ENCODE data around the gene PARD3B. TPM values are rescaled to one million over a fixed set of nuclear protein-coding genes. Genes with fewer than 3 reads are reported as not detected.

Gene PARD3B
- total RNA-seq, 1 experiment from 2014 or later, result 6.4 TPM

GRCh38 chr2:205053827-205054410 lies 508.6 kb downstream of the PARD3B start:
- Histone ChIP-seq H2BK20ac (ENCODE audit: low read depth, low read length, poor library complexity, severe bottlenecking) (no peak overlapping the region), H3K4me2 (ENCODE audit: insufficient read depth, insufficient read length, low read length) (no peak overlapping the region), H3K23me2 (ENCODE audit: insufficient read length, low read depth, low read length, poor library complexity, severe bottlenecking) (no peaks in the 10 kb centered on the region), H2BK12ac (ENCODE audit: insufficient read length, low read depth, low read length) (no peak overlapping the region), H4K91ac (ENCODE audit: insufficient read length, low read depth, low read length) (no peak overlapping the region), H2AK5ac (ENCODE audit: insufficient read length, low read length) (no peak overlapping the region), H3K27ac (ENCODE audit: insufficient read length, low read depth, low read length) (no peak overlapping the region), H4K5ac (ENCODE audit: insufficient read length, low read depth, low read length) (no peak overlapping the region), H4K20me1 (ENCODE audit: control insufficient read depth, insufficient read depth, insufficient read length) (no peaks in the 10 kb centered on the region), H2BK5ac (ENCODE audit: insufficient read length, low read length) (no peak overlapping the region), H3K18ac (ENCODE audit: insufficient read length, low read depth, low read length) (no peak overlapping the region), H3K14ac (ENCODE audit: insufficient read depth, low read length) (no peak overlapping the region), H3K79me2 (ENCODE audit: insufficient read depth, low read length) (no peaks in the 10 kb centered on the region), H3K56ac (ENCODE audit: insufficient read length, low read depth, low read length) (no peak overlapping the region), H2AFZ (ENCODE audit: low read length) (no peak overlapping the region), H2BK15ac (ENCODE audit: low read depth, low read length) (no peak overlapping the region), H3K23ac (ENCODE audit: insufficient read length, low read depth, low read length) (no peak overlapping the region), H4K8ac (replicated peaks; ENCODE audit: insufficient read length, low read depth, low read length) (no peak overlapping the region), H3K9me3 (ENCODE audit: control insufficient read depth, low read depth, low read length) (no peaks in the 10 kb centered on the region), H2BK120ac (ENCODE audit: low read depth, low read length, poor library complexity, severe bottlenecking) (no peak overlapping the region), H3K4me1 (ENCODE audit: insufficient read depth, low read length) (no peaks in the 10 kb centered on the region), H3K9ac (ENCODE audit: extremely low read depth, insufficient read length, low read length) (no peak overlapping the region), H3T11ph (ENCODE audit: low read length) (no peak overlapping the region), H3K4ac (ENCODE audit: low read depth, low read length) (no peak overlapping the region), H3K79me1 (ENCODE audit: insufficient read depth, low read depth, low read length, poor library complexity, severe bottlenecking) (no peaks in the 10 kb centered on the region), H3K27me3 (ENCODE audit: insufficient read depth, low read length) (no peaks in the 10 kb centered on the region)
- H3K9me3 Mint-ChIP-seq, result peaks cover 12 to 15% of the 10 kb centered on the region in 2 experiments
- H3K4me1 Mint-ChIP-seq, result peaks cover 0 to 6% of the 10 kb centered on the region in 2 experiments; a peak in 2 of 4 replicates
- H3K4me3 Mint-ChIP-seq, result no peak overlapping the region
- WGBS (ENCODE audit: extremely low coverage, insufficient read length, low lambda C conversion rate), result no CpG with 5 or more reads among the region's 4 CpGs
- peaks cover 8 to 15% (median 9%) of the 10 kb centered on the region in 3 experiments; a peak in 6 of 7 replicates for H3K36me3 Mint-ChIP-seq (ENCODE audit: insufficient read depth in 1 of 3, low read depth in 3 of 3)
- TF ChIP-seq CTCF (conservative IDR thresholded peaks at IDR 0.05), result no peak
- no peak overlapping the region for H3K27ac Mint-ChIP-seq
- peaks cover 3% of the 10 kb centered on the region; the same call in 1 of the 2 replicates for H3K27me3 Mint-ChIP-seq (ENCODE audit: low read depth)
- no peak for DNase-seq

All from H9 (cell line).